HCT116 (cell line): ENCODE measurements around the gene NOC3L. TPM values are rescaled to one million over a fixed set of nuclear protein-coding genes. Genes with fewer than 3 reads are reported as not detected.

Experiments used
- ATAC-seq: fragments of 200-7000 bp; cut with Tn5 transposase; 2 replicates; pipeline ENCODE4 v1.9.1; 2020; ENCODE audit warnings: mild to moderate bottlenecking, moderate library complexity
- BruUV-seq: library from RNA; stranded (reverse); fragments of 400-500 nt; replicated peaks from 2 replicates; lab custom pipeline; 2021; lab: Mats Ljungman, UMichigan
- CTCF ChIA-PET: fragments of 300-600 bp; sonication (Branson Sonifier 250); formaldehyde crosslinking; loops from one replicate; lab custom pipeline; 2021; ENCODE audit warnings: antibody characterized with exemption; lab: Charles Lee
- POLR2A ChIA-PET: fragments of 300-600, 350-600 bp; sonication (Branson Sonifier 250); formaldehyde crosslinking; loops from one replicate; lab custom pipeline; 2021; ENCODE audit warnings: antibody characterized with exemption; lab: Charles Lee
- RAD21 ChIA-PET, 2 experiments: fragments of 300-600 bp; sonication (Branson Sonifier 250); formaldehyde crosslinking; loops; one replicate each; lab custom pipeline; 2023; ENCODE audit warnings: low total read pairs in 2 of 2; ENCODE audit not compliant: uncharacterized antibody in 2 of 2, unreplicated experiment in 2 of 2, low non-redundant PET in 1 of 2; lab: Charles Lee
- DNase-seq: peaks from one replicate; pipeline ENCODE4 v3.0.0-alpha.2; 2010; ENCODE audit warnings: low read depth, low spot score
- H2AFZ ChIP-seq: fragments of 200-600 bp; shearing (Covaris generic), sonication (generic); 2 replicates; pipeline ENCODE4 v1.6.1; 2017; ENCODE audit warnings: low read depth, mixed run types, mixed read lengths, antibody characterized with exemption, low read length; ENCODE audit not compliant: poor library complexity, severe bottlenecking
- H3K27ac ChIP-seq: 2 replicates; pipeline ENCODE4 v1.5.1; 2012; ENCODE audit warnings: low read depth, low read length
- H3K27me3 ChIP-seq: fragments of 200-600 bp; sonication (generic); 2 replicates; pipeline ENCODE4 v1.6.1; 2016; ENCODE audit warnings: mixed run types, low read length, mixed read lengths; ENCODE audit not compliant: insufficient read depth
- H3K36me3 ChIP-seq, 2 experiments: fragments of 200-500 bp in 1 of 2; fragments of 200-600 bp in 1 of 2; sonication (Bioruptor generic) in 1 of 2; sonication (generic) in 1 of 2; 2 replicates each; pipeline versions ENCODE4 v1.5.1 to v1.6.1; 2014 to 2016; ENCODE audit warnings: low read length in 2 of 2, inconsistent platforms in 1 of 2, mixed read lengths in 1 of 2, mixed run types in 1 of 2; ENCODE audit not compliant: insufficient read depth in 2 of 2, control insufficient read depth in 1 of 2
- H3K4me1 ChIP-seq, 2 experiments: fragments of 200-600 bp in 1 of 2; sonication (generic) in 1 of 2; 2 replicates each; pipeline versions ENCODE4 v1.5.1 to v1.6.1; 2012 to 2017; ENCODE audit warnings: low read length in 2 of 2, inconsistent platforms in 1 of 2, mild to moderate bottlenecking in 1 of 2, mixed read lengths in 1 of 2, mixed run types in 1 of 2, moderate library complexity in 1 of 2; ENCODE audit not compliant: insufficient read depth in 2 of 2, control insufficient read depth in 1 of 2
- H3K4me2 ChIP-seq: fragments of 200-600 bp; sonication (generic); 2 replicates; pipeline ENCODE4 v1.6.1; 2017; ENCODE audit warnings: mixed run types, low read length, mixed read lengths
- H3K4me3 ChIP-seq, 2 experiments: fragments of 200-600 bp in 1 of 2; sonication (generic) in 1 of 2; replicated peaks in 1 of 2; 2 replicates each; pipeline ENCODE4 v1.5.1; 2011 to 2016; ENCODE audit warnings: low read length in 2 of 2, control low read depth in 1 of 2, low read depth in 1 of 2, mild to moderate bottlenecking in 1 of 2, mixed read lengths in 1 of 2, mixed run types in 1 of 2
- H3K79me2 ChIP-seq: fragments of 200-600 bp; sonication (generic); 2 replicates; pipeline ENCODE4 v1.6.1; 2017; ENCODE audit warnings: mild to moderate bottlenecking, mixed run types, low read length, moderate library complexity, mixed read lengths; ENCODE audit not compliant: insufficient read depth
- H3K9ac ChIP-seq: fragments of 200-600 bp; sonication (generic); 2 replicates; pipeline ENCODE4 v1.6.1; 2016; ENCODE audit warnings: low read length, mixed read lengths
- H3K9me2 ChIP-seq: fragments of 200-600 bp; sonication (generic), shearing (Covaris generic); 2 replicates; pipeline ENCODE4 v1.6.1; 2017; ENCODE audit warnings: mixed run types, mild to moderate bottlenecking, moderate library complexity; ENCODE audit not compliant: insufficient read depth
- H3K9me3 ChIP-seq, 2 experiments: fragments of 200-500 bp in 1 of 2; fragments of 200-600 bp in 1 of 2; sonication (Bioruptor generic) in 1 of 2; sonication (generic) in 1 of 2; 2 replicates each; pipeline ENCODE4 v1.6.1; 2014 to 2017; ENCODE audit warnings: low read length in 2 of 2, mixed read lengths in 2 of 2, inconsistent platforms in 1 of 2, low read depth in 1 of 2, mild to moderate bottlenecking in 1 of 2, mixed run types in 1 of 2, moderate library complexity in 1 of 2; ENCODE audit not compliant: control insufficient read depth in 1 of 2, insufficient read depth in 1 of 2
- H4K20me1 ChIP-seq: fragments of 200-600 bp; sonication (generic), shearing (Covaris generic); 2 replicates; pipeline ENCODE4 v1.6.1; 2017; ENCODE audit warnings: mixed run types, mild to moderate bottlenecking, moderate library complexity; ENCODE audit not compliant: insufficient read depth
- ATF3 ChIP-seq: IDR thresholded peaks from 2 replicates; pipeline ENCODE4 v1.6.1; 2012
- CTCF ChIP-seq, 3 experiments: fragments of 200-600 bp in 1 of 3; sonication (generic) in 1 of 3; IDR thresholded peaks in 2 of 3; conservative IDR thresholded peaks in 1 of 3; 2 replicates each; pipeline ENCODE4 v1.5.1; 2012 to 2017; ENCODE audit warnings: low read depth in 2 of 3, low read length in 2 of 3, antibody characterized with exemption in 1 of 3, borderline replicate concordance in 1 of 3, control low read depth in 1 of 3, mild to moderate bottlenecking in 1 of 3, mixed read lengths in 1 of 3, mixed run types in 1 of 3, moderate library complexity in 1 of 3; ENCODE audit not compliant: insufficient read depth in 1 of 3
- ELF1 ChIP-seq: IDR thresholded peaks from 2 replicates; pipeline ENCODE4 v1.6.1; 2012; ENCODE audit warnings: low read depth, borderline replicate concordance
- EZH2 ChIP-seq: fragments of 200-600 bp; sonication (generic); IDR thresholded peaks from 2 replicates; pipeline ENCODE4 v1.6.1; 2017; ENCODE audit warnings: antibody characterized with exemption, mixed run types
- EZH2phosphoT487 ChIP-seq: fragments of 200-600 bp; IDR thresholded peaks from 2 replicates; pipeline ENCODE4 v1.6.1; 2018; ENCODE audit warnings: antibody characterized with exemption, borderline replicate concordance
- FOSL1 ChIP-seq: IDR thresholded peaks from 2 replicates; pipeline ENCODE4 v1.6.1; 2012; ENCODE audit warnings: low read depth
- JUND ChIP-seq: IDR thresholded peaks from 2 replicates; pipeline ENCODE4 v1.6.1; 2012
- MAX ChIP-seq: IDR thresholded peaks from 2 replicates; pipeline ENCODE4 v1.6.1; 2012
- POLR2A ChIP-seq: IDR thresholded peaks from 2 replicates; pipeline ENCODE4 v1.7.0; 2011; ENCODE audit warnings: borderline replicate concordance; ENCODE audit not compliant: insufficient read depth, insufficient read length; ENCODE audit errors: extremely low read depth
- POLR2AphosphoS5 ChIP-seq: IDR thresholded peaks from 2 replicates; pipeline ENCODE4 v1.6.1; 2011; ENCODE audit warnings: mild to moderate bottlenecking, low read depth, low read length, moderate library complexity
- SIN3A ChIP-seq: IDR thresholded peaks from 2 replicates; pipeline ENCODE4 v1.6.1; 2012; ENCODE audit warnings: low read depth
- SP1 ChIP-seq: IDR thresholded peaks from 2 replicates; pipeline ENCODE4 v1.6.1; 2012; ENCODE audit warnings: low read depth
- YY1 ChIP-seq: IDR thresholded peaks from 2 replicates; pipeline ENCODE4 v1.6.1; 2011; ENCODE audit warnings: low read length, low read depth, moderate library complexity, mild to moderate bottlenecking; ENCODE audit not compliant: insufficient replicate concordance; ENCODE audit errors: extremely low read depth
- ZNF274 ChIP-seq: fragments of 200-500 bp; sonication (Bioruptor generic); IDR thresholded peaks from 2 replicates; pipeline ENCODE4 v1.6.1; 2014; ENCODE audit warnings: mild to moderate bottlenecking, low read depth, low read length, inconsistent platforms
- intact Hi-C: fragments of 100-400 bp; cut with micrococcal nuclease; formaldehyde crosslinking; loops from 2 replicates; pipeline ENCODE4 v1.10.0; 2022
- total RNA-seq: library from RNA; stranded (reverse); gene quantifications from one replicate; pipeline ENCODE4 v1.2.1, GENCODE V29; 2021; ENCODE audit not compliant: unreplicated experiment

The NOC3L gene
- total RNA-seq, 1 experiment from 2014 or later, result 45.5 TPM

GRCh38 chr10:94334857-94335256, 27.9 kb downstream of the NOC3L start:
- DNase-seq, result no peak
- Histone ChIP-seq H3K27ac (no peak overlapping the region), H3K9me2 (no peaks in the 10 kb centered on the region), H3K4me3 (no peak overlapping the region), H4K20me1 (peaks cover 7% of the 10 kb centered on the region; the same call in 1 of the 2 replicates), H3K36me3 (peaks cover 63 to 73% of the 10 kb centered on the region in 2 experiments), H2AFZ (no peak overlapping the region), H3K4me2 (no peak overlapping the region), H3K27me3 (no peaks in the 10 kb centered on the region), H3K4me1 (no peaks in the 10 kb centered on the region), H3K9me3 (no peaks in the 10 kb centered on the region), H3K9ac (no peak overlapping the region), H3K79me2 (peaks cover 20% of the 10 kb centered on the region; the same call in 1 of the 2 replicates)
- intact Hi-C loops, result no loop called here
- no peak for TF ChIP-seq ATF3
- no peak for TF ChIP-seq EZH2phosphoT487
- no peak for TF ChIP-seq POLR2A
- no peak for TF ChIP-seq EZH2
- TF ChIP-seq ELF1, result no peak
- no peak for TF ChIP-seq SP1
- ATAC-seq, result no peak
- ChIA-PET POLR2A (no interaction called here), RAD21 (no interaction called here), CTCF (interaction anchor here (2.6 kb wide), 1 partner anchor 15 kb away, joined by 13 read pairs; no protein-coding TSS in a partner anchor)
- BruUV-seq, result no TSS peak

GRCh38 chr10:94333051-94333450, 29.7 kb downstream of the NOC3L start:
- BruUV-seq, result no TSS peak
- H3K27me3 ChIP-seq, result no peaks in the 10 kb centered on the region
- no peak overlapping the region for H3K27ac ChIP-seq

More at GRCh38 chr10:94333051-94333450, 29.7 kb downstream of the NOC3L start:
- H3K9me2 ChIP-seq, result no peaks in the 10 kb centered on the region
- ATAC-seq (no peak), DNase-seq (no peak)
- no peak overlapping the region for H3K4me2 ChIP-seq
- no peak overlapping the region for H3K4me3 ChIP-seq
- peaks cover 50 to 63% of the 10 kb centered on the region in 2 experiments for H3K36me3 ChIP-seq
- no peak overlapping the region for H2AFZ ChIP-seq
- no peaks in the 10 kb centered on the region; the same call in 1 of the 2 replicates for H4K20me1 ChIP-seq
- H3K4me1 ChIP-seq, result no peaks in the 10 kb centered on the region
- ChIA-PET RAD21 (interaction anchor here in 1 of 2 experiments (1.5 kb wide), 1 partner anchor 111 kb away, joined by 3 read pairs; no protein-coding TSS in a partner anchor), CTCF (interaction anchor here (0.9 to 2.6 kb wide), 4 partner anchors 11 to 588 kb away, joined by 3 to 13 read pairs (median 4); no protein-coding TSS in a partner anchor), POLR2A (no interaction called here)
- peaks cover 26% of the 10 kb centered on the region; the same call in 1 of the 2 replicates for H3K79me2 ChIP-seq
- TF ChIP-seq FOSL1 (no peak), ZNF274 (no peak), CTCF (IDR thresholded peaks at IDR 0.05 in 2 of 3, conservative IDR thresholded peaks at IDR 0.05 in 1 of 3; ENCODE audit: borderline replicate concordance in 1 of 3, insufficient read depth in 1 of 3, low read depth in 2 of 3, low read length in 2 of 3) (no peak), SP1 (no peak), POLR2AphosphoS5 (no peak), ATF3 (no peak), SIN3A (no peak), MAX (no peak), YY1 (no peak), JUND (no peak)
- no peaks in the 10 kb centered on the region for H3K9me3 ChIP-seq
- H3K9ac ChIP-seq, result no peak overlapping the region
- intact Hi-C loops, result no loop called here
